ENCODE results near the gene PDZD2.
"Not testable (repeated sequence)": the region's sequence is repeated elsewhere in the genome, so short reads cannot be mapped to it uniquely, and the experiment has no call there.

Gene PDZD2

GRCh38 chr5:31753700-31754357 is 114.9 kb downstream of the PDZD2 start:
- H3K4me3 Mint-ChIP-seq = no peak overlapping the region
- H3K27me3 Mint-ChIP-seq = no peaks in the 10 kb centered on the region
- no peaks in the 10 kb centered on the region for H3K36me3 Mint-ChIP-seq (ENCODE audit: low read depth)
- DNase-seq = no peak
- H3K9me3 Mint-ChIP-seq = no peaks in the 10 kb centered on the region
- no peaks in the 10 kb centered on the region for H3K4me1 Mint-ChIP-seq (ENCODE audit: low read depth)
- H3K27ac Mint-ChIP-seq = no peak overlapping the region

GRCh38 chr5:31754358-31754704 is 115.4 kb downstream of the PDZD2 start:
- Mint-ChIP-seq H3K4me3 (no peak overlapping the region), H3K27me3 (no peaks in the 10 kb centered on the region), H3K9me3 (no peaks in the 10 kb centered on the region), H3K4me1 (ENCODE audit: low read depth) (no peaks in the 10 kb centered on the region), H3K27ac (no peak overlapping the region), H3K36me3 (ENCODE audit: low read depth) (no peaks in the 10 kb centered on the region)
- DNase-seq = no peak

- no peak overlapping the region for H3K4me3 Mint-ChIP-seq
- DNase-seq = no peak
- H3K27me3 Mint-ChIP-seq = no peaks in the 10 kb centered on the region
- H3K36me3 Mint-ChIP-seq (ENCODE audit: low read depth) = no peaks in the 10 kb centered on the region
- no peak overlapping the region for H3K27ac Mint-ChIP-seq
- H3K4me1 Mint-ChIP-seq (ENCODE audit: low read depth) = no peaks in the 10 kb centered on the region
- no peaks in the 10 kb centered on the region for H3K9me3 Mint-ChIP-seq
Observed at GRCh38 chr5:31754741-31755675, 116.1 kb downstream of the PDZD2 start.

GRCh38 chr5:31755676-31756230 is 116.8 kb downstream of the PDZD2 start:
- Mint-ChIP-seq H3K36me3 (ENCODE audit: low read depth) (no peaks in the 10 kb centered on the region), H3K4me1 (ENCODE audit: low read depth) (no peaks in the 10 kb centered on the region), H3K27ac (no peak overlapping the region), H3K4me3 (no peak overlapping the region), H3K27me3 (no peaks in the 10 kb centered on the region), H3K9me3 (no peaks in the 10 kb centered on the region)
- no peak for DNase-seq

GRCh38 chr5:31757806-31758205 is 118.9 kb downstream of the PDZD2 start:
- no peak overlapping the region for H3K27ac Mint-ChIP-seq
- no peaks in the 10 kb centered on the region for H3K4me1 Mint-ChIP-seq (ENCODE audit: low read depth)
- no peaks in the 10 kb centered on the region for H3K9me3 Mint-ChIP-seq
- H3K4me3 Mint-ChIP-seq = no peak overlapping the region
- no peak for DNase-seq
- no peaks in the 10 kb centered on the region for H3K36me3 Mint-ChIP-seq (ENCODE audit: low read depth)
- H3K27me3 Mint-ChIP-seq = no peaks in the 10 kb centered on the region

GRCh38 chr5:31758803-31759425 is 120.0 kb downstream of the PDZD2 start:
- H3K4me3 Mint-ChIP-seq = no peak overlapping the region
- H3K4me1 Mint-ChIP-seq (ENCODE audit: low read depth) = no peaks in the 10 kb centered on the region
- no peak overlapping the region for H3K27ac Mint-ChIP-seq
- no peaks in the 10 kb centered on the region for H3K9me3 Mint-ChIP-seq
- no peaks in the 10 kb centered on the region for H3K27me3 Mint-ChIP-seq
- no peaks in the 10 kb centered on the region for H3K36me3 Mint-ChIP-seq (ENCODE audit: low read depth)
- no peak for DNase-seq

- Mint-ChIP-seq H3K9me3 (no peaks in the 10 kb centered on the region), H3K4me3 (no peak overlapping the region), H3K27me3 (no peaks in the 10 kb centered on the region), H3K4me1 (ENCODE audit: low read depth) (no peaks in the 10 kb centered on the region), H3K27ac (no peak overlapping the region), H3K36me3 (ENCODE audit: low read depth) (no peaks in the 10 kb centered on the region)
- no peak for DNase-seq
Observed at GRCh38 chr5:31759925-31760324, 121.0 kb downstream of the PDZD2 start.

GRCh38 chr5:31761877-31762276 is 122.9 kb downstream of the PDZD2 start:
- H3K9me3 Mint-ChIP-seq = no peaks in the 10 kb centered on the region
- no peaks in the 10 kb centered on the region for H3K4me1 Mint-ChIP-seq (ENCODE audit: low read depth)
- no peaks in the 10 kb centered on the region for H3K36me3 Mint-ChIP-seq (ENCODE audit: low read depth)
- H3K4me3 Mint-ChIP-seq = no peak overlapping the region
- H3K27me3 Mint-ChIP-seq = no peaks in the 10 kb centered on the region
- no peak for DNase-seq
- H3K27ac Mint-ChIP-seq = no peak overlapping the region

GRCh38 chr5:31763424-31763823 is 124.5 kb downstream of the PDZD2 start:
- peaks cover 5% of the 10 kb centered on the region for H3K27me3 Mint-ChIP-seq
- no peak overlapping the region for H3K27ac Mint-ChIP-seq
- no peak overlapping the region for H3K4me3 Mint-ChIP-seq
- DNase-seq = no peak
- H3K36me3 Mint-ChIP-seq (ENCODE audit: low read depth) = no peaks in the 10 kb centered on the region
- no peaks in the 10 kb centered on the region for H3K4me1 Mint-ChIP-seq (ENCODE audit: low read depth)
- H3K9me3 Mint-ChIP-seq = no peaks in the 10 kb centered on the region

GRCh38 chr5:31764687-31765086 is 125.8 kb downstream of the PDZD2 start:
- H3K9me3 Mint-ChIP-seq; H3K36me3 Mint-ChIP-seq (ENCODE audit: low read depth); H3K4me3 Mint-ChIP-seq; H3K27ac Mint-ChIP-seq; H3K4me1 Mint-ChIP-seq (ENCODE audit: low read depth); DNase-seq; H3K27me3 Mint-ChIP-seq: not testable (repeated sequence)

GRCh38 chr5:31767335-31768031 is 128.6 kb downstream of the PDZD2 start:
- Mint-ChIP-seq H3K27ac (no peak overlapping the region), H3K4me1 (ENCODE audit: low read depth) (peaks cover 6% of the 10 kb centered on the region), H3K4me3 (no peak overlapping the region), H3K27me3 (peaks cover 5% of the 10 kb centered on the region), H3K9me3 (no peaks in the 10 kb centered on the region), H3K36me3 (ENCODE audit: low read depth) (no peaks in the 10 kb centered on the region)
- no peak for DNase-seq

- Mint-ChIP-seq H3K27me3 (peaks cover 5% of the 10 kb centered on the region), H3K9me3 (no peaks in the 10 kb centered on the region), H3K27ac (no peak overlapping the region), H3K4me1 (ENCODE audit: low read depth) (peaks cover 6% of the 10 kb centered on the region), H3K36me3 (ENCODE audit: low read depth) (no peaks in the 10 kb centered on the region), H3K4me3 (no peak overlapping the region)
- no peak for DNase-seq
Observed at GRCh38 chr5:31768046-31768445, 129.1 kb downstream of the PDZD2 start.

GRCh38 chr5:31768784-31769183 is 129.9 kb downstream of the PDZD2 start:
- Mint-ChIP-seq H3K4me1 (ENCODE audit: low read depth) (peaks cover 6% of the 10 kb centered on the region), H3K27ac (no peak overlapping the region), H3K36me3 (ENCODE audit: low read depth) (no peaks in the 10 kb centered on the region), H3K27me3 (peaks cover 5% of the 10 kb centered on the region), H3K9me3 (no peaks in the 10 kb centered on the region), H3K4me3 (no peak overlapping the region)
- DNase-seq = no peak

- H3K4me1 Mint-ChIP-seq (ENCODE audit: low read depth) = peaks cover 6% of the 10 kb centered on the region
- no peak for DNase-seq
- H3K27me3 Mint-ChIP-seq = peaks cover 5% of the 10 kb centered on the region
Observed at GRCh38 chr5:31769530-31769929, 130.6 kb downstream of the PDZD2 start.

More at GRCh38 chr5:31769530-31769929, 130.6 kb downstream of the PDZD2 start:
- no peaks in the 10 kb centered on the region for H3K9me3 Mint-ChIP-seq
- no peak overlapping the region for H3K4me3 Mint-ChIP-seq
- peak overlapping the region; percentile 3 for H3K27ac Mint-ChIP-seq
- H3K36me3 Mint-ChIP-seq (ENCODE audit: low read depth) = no peaks in the 10 kb centered on the region
